Gastrocnemius medialis (tissue), 4 donors: ENCODE data around the gene PACSIN2.

Experiments
- POLR2A ChIP-seq, 2 donors: fragments of 450-650 bp; IDR thresholded peaks; one replicate each; pipeline ENCODE4 v1.6.1; 2017; ENCODE audit warnings: antibody characterized with exemption in 2 of 2, mild to moderate bottlenecking in 2 of 2, moderate library complexity in 2 of 2
- TF ChIP-seq, protein P1 (sequence below), 5 experiments: fragments of 450-650 bp in 3 of 5; fragments of 200-600 bp in 2 of 5; sonication (generic) in 2 of 5; IDR thresholded peaks in 4 of 5; conservative IDR thresholded peaks in 1 of 5; 1 replicate in 4 of 5; 2 replicates in 1 of 5; pipeline ENCODE4 v1.5.1; 2016 to 2019; ENCODE audit warnings: antibody characterized with exemption in 5 of 5, mild to moderate bottlenecking in 3 of 5, moderate library complexity in 3 of 5

DNA sequence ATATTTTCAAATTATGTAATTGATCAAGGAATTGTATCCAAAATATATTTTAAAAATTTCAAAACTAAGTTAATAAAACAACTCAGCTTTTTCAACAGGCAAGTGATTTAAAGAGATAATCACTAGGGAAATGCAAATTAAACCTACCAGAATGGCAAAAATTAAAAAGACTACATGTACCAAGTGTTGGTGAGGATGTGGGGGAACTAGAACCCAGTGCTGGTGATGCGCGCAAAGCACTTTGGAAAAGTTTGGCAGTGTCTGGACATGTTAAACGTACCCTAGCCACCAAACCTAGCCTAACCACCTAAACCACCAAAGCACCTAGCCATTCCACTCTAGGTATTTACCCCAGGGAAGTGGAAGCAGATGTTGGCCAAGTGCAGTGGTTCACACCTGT is 22.9 kb downstream of the PACSIN2 start:
- TF ChIP-seq, protein P1, sequence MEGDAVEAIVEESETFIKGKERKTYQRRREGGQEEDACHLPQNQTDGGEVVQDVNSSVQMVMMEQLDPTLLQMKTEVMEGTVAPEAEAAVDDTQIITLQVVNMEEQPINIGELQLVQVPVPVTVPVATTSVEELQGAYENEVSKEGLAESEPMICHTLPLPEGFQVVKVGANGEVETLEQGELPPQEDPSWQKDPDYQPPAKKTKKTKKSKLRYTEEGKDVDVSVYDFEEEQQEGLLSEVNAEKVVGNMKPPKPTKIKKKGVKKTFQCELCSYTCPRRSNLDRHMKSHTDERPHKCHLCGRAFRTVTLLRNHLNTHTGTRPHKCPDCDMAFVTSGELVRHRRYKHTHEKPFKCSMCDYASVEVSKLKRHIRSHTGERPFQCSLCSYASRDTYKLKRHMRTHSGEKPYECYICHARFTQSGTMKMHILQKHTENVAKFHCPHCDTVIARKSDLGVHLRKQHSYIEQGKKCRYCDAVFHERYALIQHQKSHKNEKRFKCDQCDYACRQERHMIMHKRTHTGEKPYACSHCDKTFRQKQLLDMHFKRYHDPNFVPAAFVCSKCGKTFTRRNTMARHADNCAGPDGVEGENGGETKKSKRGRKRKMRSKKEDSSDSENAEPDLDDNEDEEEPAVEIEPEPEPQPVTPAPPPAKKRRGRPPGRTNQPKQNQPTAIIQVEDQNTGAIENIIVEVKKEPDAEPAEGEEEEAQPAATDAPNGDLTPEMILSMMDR (IDR thresholded peaks at IDR 0.05 in 4 of 5, conservative IDR thresholded peaks at IDR 0.05 in 1 of 5) = no peak
- no peak for TF ChIP-seq POLR2A (IDR thresholded peaks at IDR 0.05)
